Activated CD4-positive, CD25-positive, alpha-beta regulatory T cell treated with anti-CD3 and anti-CD28 coated beads, Interleukin-2, amount 50 U/mL, for 16 hours (primary cell): ENCODE data around the gene PANX3.
"Not testable (repeated sequence)": the region's sequence is repeated elsewhere in the genome, so short reads cannot be mapped to it uniquely, and the experiment has no call there.

Experiments
- DNase-seq: peaks from one replicate; pipeline ENCODE4 v3.0.0-alpha.2; 2020; ENCODE audit warnings: low read depth, low spot score

PANX3 gene, protein sequence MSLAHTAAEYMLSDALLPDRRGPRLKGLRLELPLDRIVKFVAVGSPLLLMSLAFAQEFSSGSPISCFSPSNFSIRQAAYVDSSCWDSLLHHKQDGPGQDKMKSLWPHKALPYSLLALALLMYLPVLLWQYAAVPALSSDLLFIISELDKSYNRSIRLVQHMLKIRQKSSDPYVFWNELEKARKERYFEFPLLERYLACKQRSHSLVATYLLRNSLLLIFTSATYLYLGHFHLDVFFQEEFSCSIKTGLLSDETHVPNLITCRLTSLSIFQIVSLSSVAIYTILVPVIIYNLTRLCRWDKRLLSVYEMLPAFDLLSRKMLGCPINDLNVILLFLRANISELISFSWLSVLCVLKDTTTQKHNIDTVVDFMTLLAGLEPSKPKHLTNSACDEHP

GRCh38 chr11:124611064-124611463 is at the start of gene PANX3:
PANX3 (plus strand) TSS chr11:124611428; CDS start chr11:124611557, 129 bp downstream.
- DNase-seq, result no peak

DNA sequence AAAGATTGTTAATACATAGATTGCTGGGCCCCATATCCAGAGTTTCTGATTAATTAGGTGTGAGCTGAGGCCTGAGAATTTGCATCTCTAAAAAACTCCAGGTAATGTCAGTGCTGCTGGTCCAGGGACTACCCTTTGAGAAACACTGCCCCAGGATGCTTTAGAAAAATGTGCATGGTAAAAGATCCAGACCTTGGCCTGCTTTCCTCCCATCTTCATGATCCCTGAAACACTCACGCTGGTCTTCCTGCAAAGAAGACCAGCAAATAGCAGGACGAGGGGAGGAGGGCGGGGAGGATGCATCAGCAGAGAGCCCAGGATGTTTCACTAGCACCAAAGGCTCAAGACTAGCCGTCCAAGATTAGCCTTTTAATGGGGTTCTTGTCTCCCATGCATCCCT is 41.5 kb upstream of the PANX3 start, which contains the start of gene OR8A1:
Gene OR8A1 (plus strand): TSS at position 301 of the 400 bp plus-strand sequence. CDS start 123 bp downstream, outside the sequence.
- no peak for DNase-seq

DNA sequence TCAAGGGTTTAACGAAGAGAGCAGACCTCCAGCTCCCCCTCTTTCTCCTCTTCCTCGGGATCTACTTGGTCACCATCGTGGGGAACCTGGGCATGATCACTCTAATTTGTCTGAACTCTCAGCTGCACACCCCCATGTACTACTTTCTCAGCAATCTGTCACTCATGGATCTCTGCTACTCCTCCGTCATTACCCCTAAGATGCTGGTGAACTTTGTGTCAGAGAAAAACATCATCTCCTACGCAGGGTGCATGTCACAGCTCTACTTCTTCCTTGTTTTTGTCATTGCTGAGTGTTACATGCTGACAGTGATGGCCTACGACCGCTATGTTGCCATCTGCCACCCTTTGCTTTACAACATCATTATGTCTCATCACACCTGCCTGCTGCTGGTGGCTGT is 41.1 kb upstream of the PANX3 start:
- DNase-seq, result no peak

GRCh38 chr11:124577716-124578427 is 33.4 kb upstream of the PANX3 start:
- no peak for DNase-seq

DNA sequence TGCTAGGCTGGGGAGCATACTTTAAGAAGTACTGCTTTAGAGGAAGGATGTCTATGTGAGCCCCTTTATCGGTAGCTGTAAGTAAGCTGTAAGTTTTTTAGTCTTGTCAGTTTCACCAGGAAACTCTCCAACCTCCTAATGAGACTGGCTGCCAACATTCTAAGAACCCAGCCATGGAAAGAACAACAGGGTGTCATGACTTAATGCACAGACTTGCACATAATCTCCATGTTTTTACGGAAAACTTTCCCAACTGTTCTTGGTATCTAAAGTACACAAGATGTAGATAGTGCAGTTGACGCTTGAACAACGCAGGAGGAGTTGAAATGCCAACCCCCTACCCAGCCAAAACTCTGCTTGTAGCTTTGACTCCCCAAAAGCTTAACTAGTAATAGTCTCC is 32.5 kb upstream of the PANX3 start:
- no peak for DNase-seq

- no peak for DNase-seq
These were observed 29.4 kb upstream of the PANX3 start for GRCh38 chr11:124581817-124582216.

DNA sequence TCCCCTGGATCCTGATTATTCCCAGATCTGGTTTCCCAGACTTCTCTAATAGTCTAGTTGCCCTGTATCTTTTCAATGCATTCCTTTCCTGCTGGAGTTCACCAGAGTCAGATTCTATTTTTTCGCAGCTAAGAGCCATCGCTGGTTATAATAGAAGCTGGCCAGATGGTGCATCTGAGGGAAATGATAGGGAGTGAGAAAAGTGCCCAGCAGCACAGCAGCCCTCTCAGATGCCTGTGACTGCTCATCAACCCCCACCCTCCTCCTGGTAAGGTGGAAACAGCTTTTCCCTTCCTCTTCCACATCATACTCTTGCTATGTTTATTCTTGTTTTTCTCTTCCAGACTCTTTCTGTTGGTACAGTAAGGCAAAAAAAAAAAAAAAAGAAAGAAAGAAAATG is 28.7 kb upstream of the PANX3 start:
- DNase-seq, result no peak

DNA sequence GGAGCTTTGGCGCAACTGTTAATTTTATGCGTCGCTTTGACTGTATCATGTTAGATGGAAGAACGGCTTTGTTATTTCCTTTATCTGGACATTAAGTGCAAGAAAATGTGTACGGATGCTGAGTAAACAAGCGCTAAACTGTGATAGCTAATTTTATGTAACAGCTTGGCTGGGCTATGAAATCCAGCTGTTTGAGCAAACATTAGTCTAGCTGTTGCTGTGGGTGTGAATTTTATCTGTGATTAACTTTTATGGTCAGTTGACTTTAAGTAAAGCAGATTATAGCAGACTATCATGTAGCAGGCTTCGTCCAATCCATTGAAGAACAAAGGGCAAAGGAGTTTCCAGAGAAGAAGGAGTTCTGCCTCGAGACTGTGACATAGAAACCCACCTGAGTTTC is 27.4 kb upstream of the PANX3 start:
- DNase-seq, result no peak

- no peak for DNase-seq
These were observed 26.4 kb upstream of the PANX3 start for GRCh38 chr11:124584681-124585372.

- peak; percentile 4 for DNase-seq
These were observed 24.9 kb upstream of the PANX3 start for GRCh38 chr11:124586238-124586860.

- DNase-seq, result no peak
These were observed 19.8 kb upstream of the PANX3 start for GRCh38 chr11:124591430-124591829.

DNA sequence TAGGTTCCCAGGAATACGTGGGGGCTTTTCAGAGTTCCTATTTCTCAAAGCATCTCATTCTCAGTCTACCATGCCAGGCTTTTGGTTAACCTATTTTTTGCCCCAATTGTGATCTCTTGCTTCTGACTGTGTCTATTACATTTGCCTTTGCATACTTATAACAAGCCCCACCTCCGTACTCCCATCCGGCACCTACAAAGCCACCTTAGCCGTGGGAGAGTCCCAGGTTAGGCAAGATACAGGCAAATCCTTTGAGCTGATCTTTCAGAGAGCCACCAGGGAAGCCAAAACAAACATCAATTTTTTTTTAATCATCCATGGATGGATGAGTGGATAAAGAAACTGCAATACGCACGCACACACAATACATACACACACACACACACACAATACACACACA is 18.6 kb upstream of the PANX3 start:
- DNase-seq, result no peak

DNA sequence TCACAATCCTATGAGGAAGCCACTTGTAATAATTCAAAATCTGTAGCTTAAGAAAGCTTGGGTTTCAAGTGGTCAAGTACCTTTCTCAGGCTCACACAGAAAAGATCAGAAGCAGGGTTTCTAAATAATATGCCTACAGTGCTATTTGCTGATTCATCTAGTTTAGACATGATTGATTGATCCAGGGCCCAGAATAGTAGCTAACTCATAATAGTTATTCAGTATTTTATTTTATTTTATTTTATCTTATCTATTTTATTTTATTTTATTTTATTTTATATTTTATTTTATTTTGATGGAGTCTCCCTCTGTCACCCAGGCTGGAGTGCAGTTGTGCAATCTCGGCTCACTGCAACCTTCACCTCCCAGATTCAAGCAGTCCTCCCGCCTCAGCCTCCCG is 15.9 kb upstream of the PANX3 start:
- no peak for DNase-seq

DNA sequence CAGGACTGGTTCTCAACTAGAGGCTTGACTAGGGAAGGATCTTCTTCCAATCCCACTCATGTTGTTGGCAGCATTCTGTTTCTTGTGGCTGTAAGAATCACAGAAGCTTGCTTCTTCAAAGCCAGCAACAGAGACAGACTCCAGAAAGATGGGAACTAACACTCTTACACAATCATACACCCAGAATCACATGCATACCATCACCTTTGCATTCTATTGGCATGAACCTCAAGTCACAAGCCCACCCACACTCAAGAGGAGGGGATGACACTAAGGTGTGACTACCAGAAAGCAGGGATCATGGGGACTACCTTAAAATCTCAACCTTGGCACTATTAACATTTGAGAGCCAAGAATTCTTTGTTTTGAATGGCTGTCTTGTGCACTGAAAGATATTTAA is 13.6 kb upstream of the PANX3 start:
- DNase-seq, result no peak

GRCh38 chr11:124600621-124601320 is 10.5 kb upstream of the PANX3 start:
- DNase-seq, result no peak

DNA sequence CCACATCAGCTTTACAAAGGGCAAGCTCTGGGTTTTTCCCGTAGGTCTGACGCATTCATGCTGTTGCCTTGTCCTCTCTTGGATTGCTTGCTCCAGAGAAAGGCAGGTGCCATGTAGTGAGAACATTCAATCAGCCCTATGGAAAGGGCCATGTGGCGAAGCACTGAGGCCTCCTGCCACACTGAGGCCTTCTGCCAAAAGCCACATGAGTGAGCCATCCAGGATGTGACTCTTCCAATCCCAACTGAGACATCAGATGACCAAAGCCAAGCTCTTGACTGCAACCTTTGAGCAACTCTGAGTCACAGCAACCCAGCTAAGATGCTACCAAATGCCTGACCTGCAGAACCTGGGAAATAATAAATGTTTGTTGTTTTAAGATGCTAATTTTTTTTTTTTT is 9.0 kb upstream of the PANX3 start:
- no peak for DNase-seq

DNA sequence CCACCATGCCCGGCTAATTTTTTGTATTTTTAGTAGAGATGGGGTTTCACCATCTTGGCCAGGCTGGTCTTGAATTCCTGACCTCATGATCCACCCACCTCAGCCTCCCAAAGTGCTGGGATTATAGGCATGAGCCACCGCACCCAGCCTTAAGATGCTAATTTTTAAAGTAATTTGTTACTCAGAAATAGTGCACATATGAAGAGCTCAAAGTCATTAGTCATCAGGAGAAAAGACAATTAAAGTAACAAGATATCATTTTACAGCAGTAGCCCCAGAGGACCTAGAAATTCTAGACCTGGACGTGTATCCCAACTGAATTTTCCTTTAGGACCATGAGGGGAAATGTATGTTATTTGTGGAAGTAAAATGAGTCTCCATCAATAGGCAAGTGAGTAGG is 8.5 kb upstream of the PANX3 start:
- not testable (repeated sequence) for DNase-seq

DNA sequence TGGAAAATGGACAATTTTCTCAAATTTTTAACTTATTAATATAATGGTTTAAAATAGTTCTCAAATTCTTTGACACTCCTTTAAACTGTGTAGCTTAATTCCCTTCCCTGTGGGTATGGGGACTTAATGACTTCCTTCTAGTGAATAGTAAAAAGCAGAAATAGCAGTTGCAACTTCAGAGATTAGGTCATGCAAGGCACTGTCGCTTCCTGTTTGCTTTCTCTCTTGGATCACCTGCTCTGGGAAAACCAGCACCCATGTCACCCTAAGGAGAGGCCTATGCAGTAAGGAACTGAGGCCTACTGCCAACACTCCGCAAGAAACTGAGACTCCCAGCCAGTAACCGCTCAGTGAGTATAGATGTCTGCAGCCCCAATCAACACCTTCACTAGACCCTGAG is 5.5 kb upstream of the PANX3 start:
- no peak for DNase-seq

DNA sequence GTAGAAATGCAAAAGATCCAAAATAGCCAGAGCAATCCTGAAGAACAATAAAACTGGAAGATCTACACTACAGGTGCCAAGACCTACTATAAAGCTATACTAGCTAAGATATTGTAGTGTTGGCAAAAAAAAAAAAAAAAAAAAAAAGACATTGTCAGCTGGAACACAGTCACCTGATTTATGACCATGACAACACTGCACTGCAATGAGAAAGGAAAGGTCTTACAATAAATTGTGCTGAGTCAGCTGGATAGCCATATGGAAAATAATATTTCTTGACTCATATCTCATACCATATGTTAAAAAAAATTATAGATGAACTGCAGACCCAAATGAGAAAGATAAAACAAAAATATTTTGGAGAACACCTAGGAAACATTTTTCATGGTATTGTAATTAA is 3.1 kb upstream of the PANX3 start:
- DNase-seq, result no peak

- DNase-seq, result no peak
These were observed 933 bp upstream of the PANX3 start for GRCh38 chr11:124610295-124610694.

DNA sequence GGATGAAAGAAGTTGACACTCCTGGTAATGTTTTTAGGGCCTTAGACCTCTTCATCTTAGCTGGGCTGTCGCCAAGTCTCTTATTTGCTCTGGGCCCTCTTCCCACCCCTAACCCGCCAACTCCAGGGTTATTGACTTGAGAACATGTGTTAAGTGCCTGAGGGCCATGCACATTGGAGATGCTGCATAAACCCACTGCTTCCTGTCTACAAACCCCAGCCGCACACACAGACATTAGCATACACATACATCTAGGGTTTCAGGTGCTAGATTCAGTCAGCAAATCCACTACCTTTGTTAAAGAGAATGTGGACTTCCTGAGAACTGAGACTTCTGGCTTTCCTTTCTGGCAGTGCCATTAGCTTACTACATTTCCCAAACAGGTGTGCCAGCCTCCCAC is 817 bp downstream of the PANX3 start:
- DNase-seq, result no peak
